Measurements from ENCODE around the gene POLG2. TPM values are rescaled to one million over a fixed set of nuclear protein-coding genes. Genes with fewer than 3 reads are reported as not detected.

POLG2 gene
- total and polyA plus RNA-seq, 4 donors, result 3.0 to 8.0 (median 6.6) TPM

- no peak overlapping the region for H3K27ac ChIP-seq (ENCODE audit: low read depth in 1 of 2, low read length in 2 of 2)
- DNase-seq (ENCODE audit: low spot score), result no peak
- 88% methylated on average over 5 of the region's 5 CpGs for WGBS
- H3K9me3 ChIP-seq (ENCODE audit: control insufficient read depth in 4 of 4, low read length in 3 of 4), result no peaks in the 10 kb centered on the region
- H3K4me3 ChIP-seq (ENCODE audit: low read depth in 1 of 3, low read length in 3 of 3), result no peak overlapping the region
- H3K27me3 ChIP-seq (ENCODE audit: control insufficient read depth in 4 of 4, insufficient read depth in 4 of 4, low read length in 3 of 4), result no peaks in the 10 kb centered on the region
- peaks cover 12 to 63% (median 56%) of the 10 kb centered on the region in 4 donors for H3K36me3 ChIP-seq (ENCODE audit: control insufficient read depth in 4 of 4, insufficient read depth in 3 of 4, low read depth in 1 of 4, low read length in 3 of 4)
- H3K4me1 ChIP-seq (ENCODE audit: control insufficient read depth in 4 of 4, insufficient read depth in 4 of 4, low read length in 3 of 4), result peaks cover 5 to 53% (median 41%) of the 10 kb centered on the region in 4 donors
- no peak overlapping the region for H3K9ac ChIP-seq (ENCODE audit: low read depth in 1 of 2, low read length in 2 of 2)
- TF ChIP-seq TAF1 (conservative IDR thresholded peaks at IDR 0.05), result no peak
- TF ChIP-seq, protein P1, sequence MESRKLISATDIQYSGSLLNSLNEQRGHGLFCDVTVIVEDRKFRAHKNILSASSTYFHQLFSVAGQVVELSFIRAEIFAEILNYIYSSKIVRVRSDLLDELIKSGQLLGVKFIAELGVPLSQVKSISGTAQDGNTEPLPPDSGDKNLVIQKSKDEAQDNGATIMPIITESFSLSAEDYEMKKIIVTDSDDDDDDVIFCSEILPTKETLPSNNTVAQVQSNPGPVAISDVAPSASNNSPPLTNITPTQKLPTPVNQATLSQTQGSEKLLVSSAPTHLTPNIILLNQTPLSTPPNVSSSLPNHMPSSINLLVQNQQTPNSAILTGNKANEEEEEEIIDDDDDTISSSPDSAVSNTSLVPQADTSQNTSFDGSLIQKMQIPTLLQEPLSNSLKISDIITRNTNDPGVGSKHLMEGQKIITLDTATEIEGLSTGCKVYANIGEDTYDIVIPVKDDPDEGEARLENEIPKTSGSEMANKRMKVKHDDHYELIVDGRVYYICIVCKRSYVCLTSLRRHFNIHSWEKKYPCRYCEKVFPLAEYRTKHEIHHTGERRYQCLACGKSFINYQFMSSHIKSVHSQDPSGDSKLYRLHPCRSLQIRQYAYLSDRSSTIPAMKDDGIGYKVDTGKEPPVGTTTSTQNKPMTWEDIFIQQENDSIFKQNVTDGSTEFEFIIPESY (IDR thresholded peaks at IDR 0.05), result no peak
- no peak for TF ChIP-seq JUND (IDR thresholded peaks at IDR 0.05)
- no peak for TF ChIP-seq SP1 (IDR thresholded peaks at IDR 0.05)
- TF ChIP-seq YY1 (IDR thresholded peaks at IDR 0.05), result no peak
- no peak for TF ChIP-seq FOXA1 (IDR thresholded peaks at IDR 0.05)
- TF ChIP-seq ATF3 (IDR thresholded peaks at IDR 0.05), result no peak
- TF ChIP-seq, protein P2, sequence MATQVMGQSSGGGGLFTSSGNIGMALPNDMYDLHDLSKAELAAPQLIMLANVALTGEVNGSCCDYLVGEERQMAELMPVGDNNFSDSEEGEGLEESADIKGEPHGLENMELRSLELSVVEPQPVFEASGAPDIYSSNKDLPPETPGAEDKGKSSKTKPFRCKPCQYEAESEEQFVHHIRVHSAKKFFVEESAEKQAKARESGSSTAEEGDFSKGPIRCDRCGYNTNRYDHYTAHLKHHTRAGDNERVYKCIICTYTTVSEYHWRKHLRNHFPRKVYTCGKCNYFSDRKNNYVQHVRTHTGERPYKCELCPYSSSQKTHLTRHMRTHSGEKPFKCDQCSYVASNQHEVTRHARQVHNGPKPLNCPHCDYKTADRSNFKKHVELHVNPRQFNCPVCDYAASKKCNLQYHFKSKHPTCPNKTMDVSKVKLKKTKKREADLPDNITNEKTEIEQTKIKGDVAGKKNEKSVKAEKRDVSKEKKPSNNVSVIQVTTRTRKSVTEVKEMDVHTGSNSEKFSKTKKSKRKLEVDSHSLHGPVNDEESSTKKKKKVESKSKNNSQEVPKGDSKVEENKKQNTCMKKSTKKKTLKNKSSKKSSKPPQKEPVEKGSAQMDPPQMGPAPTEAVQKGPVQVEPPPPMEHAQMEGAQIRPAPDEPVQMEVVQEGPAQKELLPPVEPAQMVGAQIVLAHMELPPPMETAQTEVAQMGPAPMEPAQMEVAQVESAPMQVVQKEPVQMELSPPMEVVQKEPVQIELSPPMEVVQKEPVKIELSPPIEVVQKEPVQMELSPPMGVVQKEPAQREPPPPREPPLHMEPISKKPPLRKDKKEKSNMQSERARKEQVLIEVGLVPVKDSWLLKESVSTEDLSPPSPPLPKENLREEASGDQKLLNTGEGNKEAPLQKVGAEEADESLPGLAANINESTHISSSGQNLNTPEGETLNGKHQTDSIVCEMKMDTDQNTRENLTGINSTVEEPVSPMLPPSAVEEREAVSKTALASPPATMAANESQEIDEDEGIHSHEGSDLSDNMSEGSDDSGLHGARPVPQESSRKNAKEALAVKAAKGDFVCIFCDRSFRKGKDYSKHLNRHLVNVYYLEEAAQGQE (IDR thresholded peaks at IDR 0.05), result no peak
- TF ChIP-seq RAD21 (IDR thresholded peaks at IDR 0.05), result no peak
These were observed 6.5 kb upstream of the POLG2 start for GRCh38 chr17:64503341-64503740.

DNA sequence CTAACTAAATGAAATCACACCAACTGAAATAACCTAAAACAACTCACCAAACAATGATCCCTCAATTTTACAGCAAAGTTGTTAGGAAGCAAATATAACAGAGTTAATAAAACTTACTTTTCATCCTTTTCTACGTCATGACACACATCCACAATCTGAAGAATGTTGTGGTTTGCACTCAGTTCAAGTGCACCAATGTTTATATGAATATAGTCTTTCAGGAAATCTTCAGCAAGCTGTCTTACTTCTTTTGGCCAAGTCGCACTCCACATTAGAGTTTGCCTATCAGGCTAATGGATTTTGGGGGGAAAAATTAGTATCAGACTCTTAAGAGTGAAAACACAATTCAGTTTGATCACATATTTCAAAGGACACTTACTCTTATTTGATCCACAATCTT is 6.0 kb upstream of the POLG2 start:
- Histone ChIP-seq H3K9me3 (ENCODE audit: control insufficient read depth in 4 of 4, low read length in 3 of 4) (no peaks in the 10 kb centered on the region), H3K9ac (ENCODE audit: low read depth in 1 of 2, low read length in 2 of 2) (no peak overlapping the region), H3K27me3 (ENCODE audit: control insufficient read depth in 4 of 4, insufficient read depth in 4 of 4, low read length in 3 of 4) (no peaks in the 10 kb centered on the region), H3K36me3 (ENCODE audit: control insufficient read depth in 4 of 4, insufficient read depth in 3 of 4, low read depth in 1 of 4, low read length in 3 of 4) (peaks cover 12 to 69% (median 58%) of the 10 kb centered on the region in 4 donors), H3K4me3 (ENCODE audit: low read depth in 1 of 3, low read length in 3 of 3) (no peak overlapping the region), H3K27ac (ENCODE audit: low read depth in 1 of 2, low read length in 2 of 2) (no peak overlapping the region), H3K4me1 (ENCODE audit: control insufficient read depth in 4 of 4, insufficient read depth in 4 of 4, low read length in 3 of 4) (peaks cover 5 to 53% (median 41%) of the 10 kb centered on the region in 4 donors)
- whole genome bisulfite sequencing, result 91% methylated on average over 2 of the region's 2 CpGs
- no peak for DNase-seq (ENCODE audit: low spot score)
- TF ChIP-seq, protein P3, sequence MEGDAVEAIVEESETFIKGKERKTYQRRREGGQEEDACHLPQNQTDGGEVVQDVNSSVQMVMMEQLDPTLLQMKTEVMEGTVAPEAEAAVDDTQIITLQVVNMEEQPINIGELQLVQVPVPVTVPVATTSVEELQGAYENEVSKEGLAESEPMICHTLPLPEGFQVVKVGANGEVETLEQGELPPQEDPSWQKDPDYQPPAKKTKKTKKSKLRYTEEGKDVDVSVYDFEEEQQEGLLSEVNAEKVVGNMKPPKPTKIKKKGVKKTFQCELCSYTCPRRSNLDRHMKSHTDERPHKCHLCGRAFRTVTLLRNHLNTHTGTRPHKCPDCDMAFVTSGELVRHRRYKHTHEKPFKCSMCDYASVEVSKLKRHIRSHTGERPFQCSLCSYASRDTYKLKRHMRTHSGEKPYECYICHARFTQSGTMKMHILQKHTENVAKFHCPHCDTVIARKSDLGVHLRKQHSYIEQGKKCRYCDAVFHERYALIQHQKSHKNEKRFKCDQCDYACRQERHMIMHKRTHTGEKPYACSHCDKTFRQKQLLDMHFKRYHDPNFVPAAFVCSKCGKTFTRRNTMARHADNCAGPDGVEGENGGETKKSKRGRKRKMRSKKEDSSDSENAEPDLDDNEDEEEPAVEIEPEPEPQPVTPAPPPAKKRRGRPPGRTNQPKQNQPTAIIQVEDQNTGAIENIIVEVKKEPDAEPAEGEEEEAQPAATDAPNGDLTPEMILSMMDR (IDR thresholded peaks at IDR 0.05; ENCODE audit: low read depth, low read length, missing input control), result no peak
- no peak for TF ChIP-seq RAD21 (IDR thresholded peaks at IDR 0.05)
- no peak for TF ChIP-seq FOXA1 (IDR thresholded peaks at IDR 0.05)
- TF ChIP-seq SP1 (IDR thresholded peaks at IDR 0.05), result no peak
- TF ChIP-seq EGR1 (IDR thresholded peaks at IDR 0.05; ENCODE audit: low read depth in 2 of 2), result no peak
- TF ChIP-seq ATF3 (IDR thresholded peaks at IDR 0.05), result no peak
- TF ChIP-seq FOXA2 (IDR thresholded peaks at IDR 0.05), result no peak
- no peak for TF ChIP-seq YY1 (IDR thresholded peaks at IDR 0.05)
- no peak for TF ChIP-seq GABPA (IDR thresholded peaks at IDR 0.05 in 1 of 2, conservative IDR thresholded peaks at IDR 0.05 in 1 of 2)
- TF ChIP-seq MAX (IDR thresholded peaks at IDR 0.05), result no peak
- no peak for TF ChIP-seq JUND (IDR thresholded peaks at IDR 0.05)
- no peak for TF ChIP-seq HNF4G (IDR thresholded peaks at IDR 0.05)
- TF ChIP-seq, protein P1 (IDR thresholded peaks at IDR 0.05), result no peak
- TF ChIP-seq, protein P2 (IDR thresholded peaks at IDR 0.05), result no peak
- TF ChIP-seq NR2F2 (IDR thresholded peaks at IDR 0.05), result no peak
- TF ChIP-seq RXRA (IDR thresholded peaks at IDR 0.05), result no peak
- TF ChIP-seq TAF1 (conservative IDR thresholded peaks at IDR 0.05), result no peak
- no peak for TF ChIP-seq HNF4A (conservative IDR thresholded peaks at IDR 0.05)

All from liver (tissue), 9 donors.